SK-N-SH (cell line): ENCODE measurements around the gene ATL3. TPM values are rescaled to one million over a fixed set of nuclear protein-coding genes. Genes with fewer than 3 reads are reported as not detected.

Experiments used
- CTCF ChIA-PET: fragments of 300-600, 350-600 bp; formaldehyde crosslinking; extraction: SDS; loops from one replicate; lab custom pipeline; 2021; lab: Yijun Ruan, JAX
- POLR2A ChIA-PET: fragments of 350-600 bp; sonication (Branson Sonifier 250); formaldehyde crosslinking; extraction: SDS; loops from one replicate; lab custom pipeline; 2020; ENCODE audit warnings: antibody characterized with exemption, inconsistent platforms; lab: Yijun Ruan, JAX
- DNase-seq: peaks from one replicate; pipeline ENCODE4 v3.0.0; 2012
- H2AFZ ChIP-seq: fragments of 200-600 bp; sonication (generic); 2 replicates; pipeline ENCODE4 v1.8.1; 2016; ENCODE audit warnings: antibody characterized with exemption, mild to moderate bottlenecking, low read depth
- H3F3A ChIP-seq: fragments of 200-600 bp; sonication (generic); replicated peaks from 2 replicates; pipeline ENCODE3; 2016; ENCODE audit warnings: antibody characterized with exemption, mild to moderate bottlenecking; ENCODE audit not compliant: insufficient read depth
- H3K27ac ChIP-seq, 2 experiments: fragments of 200-500 bp in 1 of 2; fragments of 200-600 bp in 1 of 2; sonication (Bioruptor generic) in 1 of 2; sonication (generic), shearing (Covaris generic) in 1 of 2; 2 replicates each; pipeline versions ENCODE4 v1.5.1 to v1.6.1; 2014 to 2016; ENCODE audit warnings: low read depth in 2 of 2, inconsistent platforms in 1 of 2, low read length in 1 of 2, mild to moderate bottlenecking in 1 of 2, mixed read lengths in 1 of 2
- H3K27me3 ChIP-seq: fragments of 200-600 bp; sonication (generic), shearing (Covaris generic); 2 replicates; pipeline ENCODE4 v1.6.1; 2016; ENCODE audit warnings: mixed run types; ENCODE audit not compliant: insufficient read depth
- H3K36me3 ChIP-seq, 2 experiments: fragments of 200-500 bp in 1 of 2; fragments of 200-600 bp in 1 of 2; sonication (Bioruptor generic) in 1 of 2; sonication (generic) in 1 of 2; replicated peaks in 1 of 2; 2 replicates each; pipeline versions ENCODE3 to v1.5.1; 2014 to 2016; ENCODE audit warnings: low read length in 1 of 2, mild to moderate bottlenecking in 1 of 2; ENCODE audit not compliant: insufficient read depth in 2 of 2, control insufficient read depth in 1 of 2
- H3K4me1 ChIP-seq, 2 experiments: fragments of 200-500 bp in 1 of 2; fragments of 200-600 bp in 1 of 2; sonication (Bioruptor generic) in 1 of 2; sonication (generic), shearing (Covaris generic) in 1 of 2; 2 replicates each; pipeline versions ENCODE4 v1.5.1 to v1.6.1; 2014 to 2016; ENCODE audit warnings: low read depth in 1 of 2, low read length in 1 of 2, mixed run types in 1 of 2; ENCODE audit not compliant: insufficient read depth in 2 of 2, control insufficient read depth in 1 of 2
- H3K4me2 ChIP-seq: fragments of 200-600 bp; sonication (generic), shearing (Covaris generic); 2 replicates; pipeline ENCODE4 v1.6.1; 2017; ENCODE audit warnings: mixed run types
- H3K4me3 ChIP-seq, 2 experiments: fragments of 200-500 bp in 1 of 2; fragments of 200-600 bp in 1 of 2; sonication (Bioruptor generic) in 1 of 2; sonication (generic), shearing (Covaris generic) in 1 of 2; 2 replicates each; pipeline versions ENCODE4 v1.5.1 to v1.8.1; 2014 to 2016; ENCODE audit warnings: low read depth in 2 of 2, inconsistent platforms in 1 of 2, low read length in 1 of 2, mild to moderate bottlenecking in 1 of 2, mixed read lengths in 1 of 2, moderate library complexity in 1 of 2
- H3K79me2 ChIP-seq: fragments of 200-600 bp; sonication (generic); 2 replicates; pipeline ENCODE4 v1.8.1; 2017; ENCODE audit warnings: mild to moderate bottlenecking; ENCODE audit not compliant: insufficient read depth
- H3K9ac ChIP-seq: fragments of 200-600 bp; sonication (generic); 2 replicates; pipeline ENCODE4 v1.6.1; 2017; ENCODE audit warnings: mixed run types
- H3K9me2 ChIP-seq: fragments of 200-600 bp; sonication (generic); 2 replicates; pipeline ENCODE4 v1.6.1; 2017; ENCODE audit warnings: mixed run types
- H3K9me3 ChIP-seq: fragments of 200-600 bp; sonication (generic); 2 replicates; pipeline ENCODE4 v1.6.1; 2017; ENCODE audit warnings: mixed run types, mild to moderate bottlenecking, moderate library complexity
- H4K20me1 ChIP-seq: fragments of 200-600 bp; sonication (generic); 2 replicates; pipeline ENCODE4 v1.6.1; 2017; ENCODE audit warnings: mild to moderate bottlenecking, mixed run types; ENCODE audit not compliant: insufficient read depth
- CHD2 ChIP-seq: fragments of 150-350 bp; IDR thresholded peaks from 2 replicates; pipeline ENCODE4 v1.6.1; 2018; ENCODE audit warnings: low read length; ENCODE audit not compliant: partially characterized antibody
- GATA2 ChIP-seq: sonication (generic); formaldehyde crosslinking; IDR thresholded peaks from 2 replicates; pipeline ENCODE4 v1.5.0; 2020; ENCODE audit warnings: mild to moderate bottlenecking, missing genetic modification reagents
- IRF3 ChIP-seq: fragments of 150-350 bp; IDR thresholded peaks from 2 replicates; pipeline ENCODE4 v1.6.1; 2016; ENCODE audit warnings: mild to moderate bottlenecking, low read depth, low read length
- JUND ChIP-seq: IDR thresholded peaks from 2 replicates; pipeline ENCODE4 v1.4.0; 2012
- MEF2A ChIP-seq: IDR thresholded peaks from 2 replicates; pipeline ENCODE4 v1.4.0; 2012; ENCODE audit warnings: low read depth, borderline replicate concordance
- NFIC ChIP-seq: IDR thresholded peaks from 2 replicates; pipeline ENCODE4 v1.4.0; 2012; ENCODE audit warnings: borderline replicate concordance
- NRF1 ChIP-seq: IDR thresholded peaks from 2 replicates; pipeline ENCODE4 v1.6.1; 2012; ENCODE audit warnings: low read depth, mild to moderate bottlenecking, low read length
- RCOR1 ChIP-seq: fragments of 150-350 bp; IDR thresholded peaks from 2 replicates; pipeline ENCODE4 v1.6.1; 2017; ENCODE audit warnings: antibody characterized with exemption, low read length
- RXRA ChIP-seq: IDR thresholded peaks from 2 replicates; pipeline ENCODE4 v1.4.0; 2012; ENCODE audit warnings: low read depth, mild to moderate bottlenecking, borderline replicate concordance
- SIN3A ChIP-seq: IDR thresholded peaks from 2 replicates; pipeline ENCODE4 v1.6.1; 2012; ENCODE audit warnings: low read depth, mild to moderate bottlenecking, low read length, moderate library complexity, borderline replicate concordance
- SMC3 ChIP-seq: IDR thresholded peaks from 2 replicates; pipeline ENCODE4 v1.6.1; 2012; ENCODE audit warnings: low read depth, low read length, improper control_type of control experiment
- TCF12 ChIP-seq: IDR thresholded peaks from 2 replicates; pipeline ENCODE4 v1.4.0; 2012
- USF1 ChIP-seq: IDR thresholded peaks from 2 replicates; pipeline ENCODE4 v1.4.0; 2012; ENCODE audit warnings: low read depth, borderline replicate concordance
- USF2 ChIP-seq: fragments of 150-350 bp; IDR thresholded peaks from 2 replicates; pipeline ENCODE4 v1.6.1; 2017; ENCODE audit warnings: antibody characterized with exemption, low read length, low read depth, borderline replicate concordance
- YY1 ChIP-seq: IDR thresholded peaks from 2 replicates; pipeline ENCODE4 v1.4.0; 2012; ENCODE audit warnings: low read depth, mild to moderate bottlenecking
- WGBS: methylation state at CpG from one replicate; pipeline ENCODE4 v1.1.6; 2017; ENCODE audit warnings: low lambda C conversion rate; 5-methylcytosine and 5-hydroxymethylcytosine counted together
- polyA plus RNA-seq, 3 experiments: library from polyadenylated mRNA; depleted of rRNA; stranded (reverse); fragments of >200 nt; gene quantifications; 2 replicates each; pipeline ENCODE4 v1.2.3, GENCODE V29; 2012
- TF ChIP-seq, protein P1 (sequence below): IDR thresholded peaks from 2 replicates; pipeline ENCODE4 v1.4.0; 2012; ENCODE audit warnings: low read depth, borderline replicate concordance

ATL3 gene
- polyA plus RNA-seq, 1 of the 3 experiments (the other 2 are of a cell fraction), result 13.1 TPM

DNA sequence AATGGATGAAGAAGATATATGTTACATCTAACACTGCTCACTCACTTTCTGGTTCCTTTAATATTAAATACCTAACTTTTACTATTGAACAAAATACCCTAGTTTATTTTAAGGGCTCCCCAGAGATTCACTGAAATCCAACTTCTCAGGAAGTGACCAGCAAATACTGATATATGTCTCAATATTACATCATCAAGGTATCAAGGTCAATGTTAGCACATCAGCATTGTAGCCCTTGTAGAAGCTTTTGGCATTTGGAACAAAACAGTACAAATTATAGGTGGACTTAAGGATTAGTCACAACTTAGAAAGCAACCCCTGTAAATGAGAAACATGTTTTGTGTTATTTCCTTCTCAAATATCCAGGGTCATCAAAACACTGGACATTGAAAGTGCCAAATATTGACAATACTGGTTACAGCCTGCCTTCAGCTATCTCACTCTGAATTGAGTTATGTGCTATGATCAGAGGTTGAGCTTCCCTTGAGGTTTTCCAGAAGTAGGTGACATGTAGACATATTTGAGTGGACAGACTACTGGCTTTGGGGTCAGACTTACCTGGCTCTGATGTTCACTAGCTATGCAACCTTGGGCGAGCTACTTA is 1.9 kb upstream of the ATL3 start:
- no peak for DNase-seq
- TF ChIP-seq RXRA, result no peak
- TF ChIP-seq SIN3A, result no peak
- TF ChIP-seq GATA2 (CRISPR knock-in tag), result no peak
- TF ChIP-seq RCOR1, result no peak
- no peak for TF ChIP-seq SMC3
- no peak for TF ChIP-seq IRF3
- TF ChIP-seq NFIC, result no peak
- TF ChIP-seq JUND, result no peak
- TF ChIP-seq USF2, result no peak
- no peak for TF ChIP-seq NRF1
- TF ChIP-seq MEF2A, result no peak
- no peak for TF ChIP-seq CHD2
- TF ChIP-seq TCF12, result no peak
- TF ChIP-seq, protein P1, sequence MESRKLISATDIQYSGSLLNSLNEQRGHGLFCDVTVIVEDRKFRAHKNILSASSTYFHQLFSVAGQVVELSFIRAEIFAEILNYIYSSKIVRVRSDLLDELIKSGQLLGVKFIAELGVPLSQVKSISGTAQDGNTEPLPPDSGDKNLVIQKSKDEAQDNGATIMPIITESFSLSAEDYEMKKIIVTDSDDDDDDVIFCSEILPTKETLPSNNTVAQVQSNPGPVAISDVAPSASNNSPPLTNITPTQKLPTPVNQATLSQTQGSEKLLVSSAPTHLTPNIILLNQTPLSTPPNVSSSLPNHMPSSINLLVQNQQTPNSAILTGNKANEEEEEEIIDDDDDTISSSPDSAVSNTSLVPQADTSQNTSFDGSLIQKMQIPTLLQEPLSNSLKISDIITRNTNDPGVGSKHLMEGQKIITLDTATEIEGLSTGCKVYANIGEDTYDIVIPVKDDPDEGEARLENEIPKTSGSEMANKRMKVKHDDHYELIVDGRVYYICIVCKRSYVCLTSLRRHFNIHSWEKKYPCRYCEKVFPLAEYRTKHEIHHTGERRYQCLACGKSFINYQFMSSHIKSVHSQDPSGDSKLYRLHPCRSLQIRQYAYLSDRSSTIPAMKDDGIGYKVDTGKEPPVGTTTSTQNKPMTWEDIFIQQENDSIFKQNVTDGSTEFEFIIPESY, result no peak
- TF ChIP-seq YY1, result no peak
- TF ChIP-seq USF1, result no peak
- Histone ChIP-seq H3K4me3 (no peak overlapping the region), H3K9ac (no peak overlapping the region), H3K27me3 (no peaks in the 10 kb centered on the region), H3F3A (peaks cover 39% of the 10 kb centered on the region), H3K27ac (peak overlapping the region in 1 of 2 experiments; percentile 41; a peak in 2 of 4 replicates), H4K20me1 (peaks cover 4% of the 10 kb centered on the region; the same call in 1 of the 2 replicates), H3K9me3 (no peaks in the 10 kb centered on the region), H3K4me1 (peaks cover 3 to 19% of the 10 kb centered on the region in 2 experiments; a peak in 3 of 4 replicates), H3K9me2 (no peaks in the 10 kb centered on the region), H2AFZ (no peak overlapping the region), H3K79me2 (peaks cover 27% of the 10 kb centered on the region), H3K4me2 (no peak overlapping the region), H3K36me3 (no peaks in the 10 kb centered on the region)
- WGBS, result 94% methylated on average over 1 of the region's 1 CpG
- POLR2A ChIA-PET, result interaction anchor here (1.6 kb wide), 1 partner anchor 10 kb away, joined by 5 read pairs; no protein-coding TSS in a partner anchor
- CTCF ChIA-PET, result interaction anchor here (0.7 to 1.2 kb wide), 3 partner anchors 9 to 34 kb away, joined by 3 to 7 read pairs (median 3); no protein-coding TSS in a partner anchor
